ENCODE measurements around the gene NME3.

The NME3 gene

DNA sequence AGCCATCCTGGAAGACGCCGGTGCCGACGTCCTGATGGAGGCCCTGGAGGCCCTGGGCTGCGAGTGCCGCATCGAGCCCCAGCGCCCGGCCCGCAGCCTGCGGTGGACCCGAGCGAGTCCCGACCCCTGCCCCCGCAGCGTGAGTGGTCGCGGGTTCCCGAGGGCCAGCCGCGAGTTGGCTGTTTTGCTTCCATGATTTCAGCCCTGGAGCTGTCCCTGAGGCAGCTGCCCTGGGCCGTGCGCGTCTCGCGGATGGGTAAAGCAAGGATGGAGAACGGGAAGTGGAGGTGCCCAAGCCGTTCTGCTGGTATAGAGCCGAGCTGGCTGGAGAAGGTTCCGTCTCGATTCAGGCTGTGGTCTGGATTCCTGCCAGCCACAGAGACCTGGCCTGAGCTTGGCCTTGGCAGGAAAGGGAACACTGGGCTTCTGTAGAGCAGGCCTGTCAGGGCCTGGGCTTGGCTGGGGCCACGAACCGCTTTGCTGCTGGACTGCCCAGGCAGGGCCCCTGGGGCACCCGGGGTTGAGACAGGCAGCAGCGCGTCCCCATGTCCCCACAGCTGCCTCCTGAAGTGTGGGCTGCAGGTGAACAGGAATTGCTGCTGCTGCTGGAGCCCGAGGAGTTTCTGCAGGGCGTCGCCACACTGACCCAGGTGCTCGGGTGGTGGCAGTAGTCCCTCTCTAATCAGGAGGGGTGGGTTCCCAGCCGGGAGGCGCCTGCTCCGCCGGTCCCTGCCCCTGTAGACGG is 2.5 kb upstream of the NME3 start:
- H3K36me3 ChIP-seq (replicated peaks) = peaks cover 35% of the 10 kb centered on the region
- TF ChIP-seq, protein P1, sequence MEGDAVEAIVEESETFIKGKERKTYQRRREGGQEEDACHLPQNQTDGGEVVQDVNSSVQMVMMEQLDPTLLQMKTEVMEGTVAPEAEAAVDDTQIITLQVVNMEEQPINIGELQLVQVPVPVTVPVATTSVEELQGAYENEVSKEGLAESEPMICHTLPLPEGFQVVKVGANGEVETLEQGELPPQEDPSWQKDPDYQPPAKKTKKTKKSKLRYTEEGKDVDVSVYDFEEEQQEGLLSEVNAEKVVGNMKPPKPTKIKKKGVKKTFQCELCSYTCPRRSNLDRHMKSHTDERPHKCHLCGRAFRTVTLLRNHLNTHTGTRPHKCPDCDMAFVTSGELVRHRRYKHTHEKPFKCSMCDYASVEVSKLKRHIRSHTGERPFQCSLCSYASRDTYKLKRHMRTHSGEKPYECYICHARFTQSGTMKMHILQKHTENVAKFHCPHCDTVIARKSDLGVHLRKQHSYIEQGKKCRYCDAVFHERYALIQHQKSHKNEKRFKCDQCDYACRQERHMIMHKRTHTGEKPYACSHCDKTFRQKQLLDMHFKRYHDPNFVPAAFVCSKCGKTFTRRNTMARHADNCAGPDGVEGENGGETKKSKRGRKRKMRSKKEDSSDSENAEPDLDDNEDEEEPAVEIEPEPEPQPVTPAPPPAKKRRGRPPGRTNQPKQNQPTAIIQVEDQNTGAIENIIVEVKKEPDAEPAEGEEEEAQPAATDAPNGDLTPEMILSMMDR (IDR thresholded peaks at IDR 0.05; ENCODE audit: low read depth, low read length, missing control alignments) = no peak
- DNase-seq = no peak
- H3K27me3 ChIP-seq (replicated peaks) = no peaks in the 10 kb centered on the region
- peak overlapping the region; percentile 63 for H3K27ac ChIP-seq
- in situ Hi-C loops (cut with HindIII; ENCODE audit: low pct_ligation_motif_present, low sequenced_read_pairs) = no loop called here
- peak overlapping the region; percentile 79 for H3K4me3 ChIP-seq (ENCODE audit: low read depth, low read length)

DNA sequence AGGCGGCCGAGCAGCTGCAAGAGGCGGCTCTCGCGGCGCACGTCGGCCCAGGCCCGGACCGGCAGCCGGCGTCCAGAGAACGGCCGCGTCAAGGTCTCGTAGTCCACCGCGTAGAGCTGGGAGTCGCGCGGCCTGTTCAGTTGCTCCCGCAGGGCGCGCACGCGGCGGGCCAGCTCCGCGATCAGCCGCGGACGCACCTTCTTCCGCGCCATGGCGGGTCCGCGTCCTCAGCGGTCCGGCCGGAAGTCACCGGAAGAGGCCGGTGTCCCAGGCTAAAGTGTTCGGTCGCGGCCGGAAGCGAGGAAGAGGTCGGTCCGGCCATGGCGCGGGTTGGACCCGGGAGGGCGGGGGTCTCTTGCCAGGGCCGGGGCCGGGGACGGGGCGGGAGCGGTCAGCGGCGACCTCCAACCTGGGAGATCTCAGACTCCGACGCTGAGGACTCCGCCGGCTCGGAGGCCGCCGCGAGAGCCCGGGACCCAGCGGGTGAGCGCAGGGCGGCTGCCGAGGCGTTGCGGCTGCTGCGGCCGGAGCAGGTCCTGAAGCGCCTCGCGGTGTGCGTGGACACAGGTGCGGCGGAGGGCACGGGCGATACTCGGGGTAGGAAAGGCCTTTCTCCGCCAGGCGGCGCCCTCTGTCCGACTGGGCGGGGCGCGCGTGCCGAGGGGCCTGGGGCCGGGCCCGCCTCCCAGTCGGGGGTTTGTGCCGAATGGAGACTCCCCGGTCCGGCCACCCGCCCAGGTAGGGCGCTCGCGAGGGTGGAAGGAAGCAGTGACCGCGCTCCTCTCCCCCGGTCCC is 1.8 kb upstream of the NME3 start, which contains the start of gene MRPS34:
Gene MRPS34, minus strand, starts transcription at position 227 of the 795 bp plus-strand sequence. Its CDS starts 15 bp downstream, at position 212.
- in situ Hi-C loops (cut with HindIII; ENCODE audit: low pct_ligation_motif_present, low sequenced_read_pairs) = no loop called here
- TF ChIP-seq, protein P1 (IDR thresholded peaks at IDR 0.05; ENCODE audit: low read depth, low read length, missing control alignments) = peak; percentile 60
- H3K36me3 ChIP-seq (replicated peaks) = peaks cover 42% of the 10 kb centered on the region
- peak within 1 kb of the TSS; percentile 63 for H3K27ac ChIP-seq
- H3K4me3 ChIP-seq (ENCODE audit: low read depth, low read length) = peak within 1 kb of the TSS; percentile 79
- DNase-seq = peak; percentile 56
- H3K27me3 ChIP-seq (replicated peaks) = no peaks in the 10 kb centered on the region

DNA sequence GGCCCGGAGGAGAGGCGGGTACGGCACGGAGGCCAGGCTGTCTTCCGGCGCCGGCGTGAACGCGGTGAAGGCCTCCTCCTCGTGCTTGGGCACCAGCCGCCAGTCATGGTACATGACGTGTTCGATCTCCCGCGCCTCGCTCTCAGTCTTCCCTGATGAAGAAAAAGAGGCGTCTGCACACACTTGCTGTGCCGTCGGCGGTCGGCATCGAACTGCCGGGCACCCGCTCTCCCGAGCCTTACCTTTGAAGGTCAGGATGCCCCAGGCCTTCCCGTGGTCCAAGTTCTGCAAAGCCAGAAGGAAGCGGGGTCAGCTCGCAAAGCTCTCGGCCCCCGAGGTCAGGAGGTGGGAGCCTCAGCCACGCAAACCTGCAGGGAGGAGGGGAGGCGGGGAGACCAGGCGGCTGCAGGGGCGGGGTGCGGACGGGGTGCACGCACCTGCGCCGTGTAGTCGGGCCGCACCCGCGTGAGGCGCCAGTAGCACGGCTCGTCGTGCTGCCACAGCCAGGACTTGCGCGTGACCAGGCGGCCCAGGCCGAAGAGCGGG is 1.1 kb upstream of the NME3 start, which contains the start of gene EME2:
Gene EME2, plus strand, starts transcription at position 449 of the 546 bp plus-strand sequence. CDS start 418 bp downstream, outside the sequence.
- H3K36me3 ChIP-seq (replicated peaks) = peaks cover 44% of the 10 kb centered on the region
- in situ Hi-C loops (cut with HindIII; ENCODE audit: low pct_ligation_motif_present, low sequenced_read_pairs) = no loop called here
- H3K4me3 ChIP-seq (ENCODE audit: low read depth, low read length) = peak within 1 kb of the TSS; percentile 79
- no peaks in the 10 kb centered on the region for H3K27me3 ChIP-seq (replicated peaks)
- H3K27ac ChIP-seq = peak within 1 kb of the TSS; percentile 63
- TF ChIP-seq, protein P1 (IDR thresholded peaks at IDR 0.05; ENCODE audit: low read depth, low read length, missing control alignments) = no peak
- DNase-seq = no peak

DNA sequence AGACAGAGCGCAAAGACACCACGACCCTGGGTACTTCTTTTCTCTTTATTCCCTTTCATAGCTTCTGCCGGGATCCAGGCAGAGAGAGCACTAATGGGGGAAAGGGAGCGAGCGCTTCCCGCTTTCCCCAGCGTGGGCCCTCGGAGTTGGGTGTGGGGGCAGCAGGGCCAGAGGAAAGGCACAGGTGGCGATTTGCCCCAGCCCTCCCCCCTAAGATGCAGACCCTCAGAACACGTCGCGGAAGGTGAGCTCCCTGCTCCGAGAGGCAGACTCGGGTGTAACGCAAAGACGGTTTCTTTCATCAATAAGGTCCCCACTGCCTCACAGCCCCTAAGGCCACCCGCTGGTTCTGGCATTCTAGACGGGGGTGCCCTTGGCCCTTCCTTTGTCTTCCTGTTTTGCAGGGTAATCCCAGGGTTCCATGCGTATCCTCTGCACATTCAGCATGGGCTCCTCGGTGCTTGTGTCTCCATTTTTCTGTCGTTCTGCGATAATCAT is 570 bp upstream of the NME3 start:
- H3K27me3 ChIP-seq (replicated peaks) = no peaks in the 10 kb centered on the region
- H3K27ac ChIP-seq = peak overlapping the region; percentile 63
- in situ Hi-C loops (cut with HindIII; ENCODE audit: low pct_ligation_motif_present, low sequenced_read_pairs) = no loop called here
- peaks cover 45% of the 10 kb centered on the region for H3K36me3 ChIP-seq (replicated peaks)
- TF ChIP-seq, protein P1 (IDR thresholded peaks at IDR 0.05; ENCODE audit: low read depth, low read length, missing control alignments) = no peak
- DNase-seq = no peak
- peak overlapping the region; percentile 79 for H3K4me3 ChIP-seq (ENCODE audit: low read depth, low read length)

DNA sequence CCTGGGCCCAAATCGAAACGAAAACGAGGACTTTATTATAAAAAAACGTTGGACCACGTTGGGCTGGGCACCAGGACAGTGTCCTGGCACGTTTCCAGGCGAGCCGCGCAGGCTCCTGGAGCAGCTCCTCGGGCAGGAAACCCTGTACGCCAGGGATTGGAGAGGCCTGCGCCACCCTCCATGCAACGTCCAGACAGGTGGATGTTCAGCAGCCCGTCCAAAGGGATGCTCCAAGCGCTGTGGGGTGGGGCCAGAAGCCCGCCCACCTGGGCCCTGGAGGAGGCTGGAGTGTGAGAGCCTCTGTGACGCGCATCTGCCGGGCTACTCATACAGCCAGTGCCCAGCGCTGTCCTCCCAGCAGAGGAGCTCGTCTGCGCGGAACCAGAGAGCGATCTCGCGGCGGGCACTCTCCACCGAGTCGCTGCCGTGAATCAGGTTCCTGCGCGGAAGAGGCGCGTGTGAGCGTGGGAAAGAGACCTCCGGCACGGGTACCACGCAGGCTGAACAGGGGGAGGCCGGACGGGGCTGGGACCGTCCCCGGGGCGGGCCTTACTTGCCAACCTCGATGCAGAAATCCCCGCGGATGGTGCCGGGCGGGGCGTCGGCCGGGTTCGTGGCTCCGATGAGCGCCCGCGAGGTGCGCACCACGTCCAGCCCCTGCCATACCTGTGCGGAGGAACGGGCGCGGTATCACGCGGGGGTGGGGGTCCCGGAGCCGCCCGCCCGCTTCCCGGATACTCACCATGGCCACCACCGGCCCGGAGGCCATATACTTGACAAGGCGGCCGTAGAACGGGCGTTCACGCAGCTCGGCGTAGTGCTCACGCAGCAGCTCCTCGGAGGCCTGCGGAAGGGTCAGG is 785 bp downstream of the NME3 start:
- TF ChIP-seq, protein P1 (IDR thresholded peaks at IDR 0.05; ENCODE audit: low read depth, low read length, missing control alignments) = no peak
- peaks cover 50% of the 10 kb centered on the region for H3K36me3 ChIP-seq (replicated peaks)
- peak overlapping the region; percentile 79 for H3K4me3 ChIP-seq (ENCODE audit: low read depth, low read length)
- H3K27me3 ChIP-seq (replicated peaks) = no peaks in the 10 kb centered on the region
- in situ Hi-C loops (cut with HindIII; ENCODE audit: low pct_ligation_motif_present, low sequenced_read_pairs) = no loop called here
- H3K27ac ChIP-seq = peak overlapping the region; percentile 27
- peak; percentile 33 for DNase-seq
